ENCODE data around the gene STX7. TPM values are rescaled to one million over a fixed set of nuclear protein-coding genes. Genes with fewer than 3 reads are reported as not detected.

The STX7 gene
- total RNA-seq, 1 experiment from 2014 or later = 27.8 TPM

GRCh38 chr6:132400555-132400882 lies 112.4 kb downstream of the STX7 start (continued):
- TF ChIP-seq CBX3 (IDR thresholded peaks at IDR 0.05; ENCODE audit: low read depth) (no peak), YY1 (IDR thresholded peaks at IDR 0.05; ENCODE audit: extremely low read depth, insufficient replicate concordance, low read depth, low read length) (no peak)

GRCh38 chr6:132399376-132400074 lies 113.4 kb downstream of the STX7 start:
- Histone ChIP-seq H3K79me2 (ENCODE audit: insufficient read depth, low read length) (no peaks in the 10 kb centered on the region), H3K9ac (ENCODE audit: low read length) (no peak overlapping the region), H3K9me2 (ENCODE audit: insufficient read depth) (no peaks in the 10 kb centered on the region), H3K27me3 (ENCODE audit: insufficient read depth, low read length) (no peaks in the 10 kb centered on the region), H3K27ac (ENCODE audit: low read depth, low read length) (no peak overlapping the region), H3K9me3 (ENCODE audit: control insufficient read depth in 1 of 2, insufficient read depth in 1 of 2, low read depth in 1 of 2, low read length in 2 of 2) (no peaks in the 10 kb centered on the region), H3K4me2 (ENCODE audit: low read length) (no peak overlapping the region), H3K4me3 (replicated peaks in 1 of 2; ENCODE audit: low read depth in 1 of 2, low read length in 2 of 2) (no peak overlapping the region), H2AFZ (ENCODE audit: low read depth, low read length, poor library complexity, severe bottlenecking) (peak overlapping the region; percentile 32), H3K4me1 (ENCODE audit: control insufficient read depth in 1 of 2, insufficient read depth in 2 of 2, low read length in 2 of 2) (0 out of 4 replicates have a peak, but pooled peaks cover 0 to 3% of the 10 kb centered on the region in 2 experiments), H3K36me3 (ENCODE audit: control insufficient read depth in 1 of 2, insufficient read depth in 2 of 2, low read length in 2 of 2) (no peaks in the 10 kb centered on the region), H4K20me1 (ENCODE audit: insufficient read depth) (no peaks in the 10 kb centered on the region)
- ChIA-PET RAD21 (ENCODE audit: low non-redundant PET in 1 of 2, low total read pairs in 2 of 2, uncharacterized antibody in 2 of 2, unreplicated experiment in 2 of 2) (no interaction called here), POLR2A (no interaction called here), CTCF (no interaction called here)
- DNase-seq (ENCODE audit: low read depth, low spot score) = no peak
- no TSS peak for BruUV-seq (replicated peaks)
- intact Hi-C loops (cut with micrococcal nuclease) = no loop called here
- no peak for ATAC-seq
- TF ChIP-seq CBX3 (IDR thresholded peaks at IDR 0.05; ENCODE audit: low read depth) (no peak), ELF1 (IDR thresholded peaks at IDR 0.05; ENCODE audit: borderline replicate concordance, low read depth) (no peak), ATF3 (IDR thresholded peaks at IDR 0.05) (no peak), ZNF274 (IDR thresholded peaks at IDR 0.05; ENCODE audit: low read depth, low read length) (no peak), ZBTB33 (IDR thresholded peaks at IDR 0.05; ENCODE audit: extremely low read depth, insufficient replicate concordance, low read length) (no peak), CEBPB (IDR thresholded peaks at IDR 0.05; ENCODE audit: low read depth) (no peak), POLR2AphosphoS5 (IDR thresholded peaks at IDR 0.05; ENCODE audit: low read depth, low read length) (no peak), SRF (IDR thresholded peaks at IDR 0.05; ENCODE audit: low read depth) (no peak)

Other genes starting within 250 kb of the STX7 start
- 1.0 TPM for gene MOXD1, start 111.6 kb downstream of the STX7 start, total RNA-seq (2021; ENCODE audit: unreplicated experiment)
- gene TAAR9, start 25.2 kb upstream of the STX7 start, total RNA-seq (2021; ENCODE audit: unreplicated experiment) = not detected
- not detected for gene TAAR8, start 39.6 kb upstream of the STX7 start, total RNA-seq (2021; ENCODE audit: unreplicated experiment)
- gene TAAR6, start 57.2 kb upstream of the STX7 start, total RNA-seq (2021; ENCODE audit: unreplicated experiment) = not detected
- gene TAAR5, start 76.6 kb upstream of the STX7 start, total RNA-seq (2021; ENCODE audit: unreplicated experiment) = not detected
- gene TAAR2, start 111.2 kb upstream of the STX7 start, total RNA-seq (2021; ENCODE audit: unreplicated experiment) = not detected
- gene TAAR1, start 146.1 kb upstream of the STX7 start, total RNA-seq (2021; ENCODE audit: unreplicated experiment) = not detected
- not detected for gene VNN1, start 200.9 kb upstream of the STX7 start, total RNA-seq (2021; ENCODE audit: unreplicated experiment)
- gene VNN2, start 244.8 kb upstream of the STX7 start, total RNA-seq (2021; ENCODE audit: unreplicated experiment) = 0.37 TPM